Mesodermal cell (in vitro differentiated cells): ENCODE measurements around the gene MAMDC4.
"Not testable (repeated sequence)": the region's sequence is repeated elsewhere in the genome, so short reads cannot be mapped to it uniquely, and the experiment has no call there.

Source experiments
- H3K27ac ChIP-seq: 2 replicates; pipeline ENCODE4 v1.7.0; 2013; ENCODE audit warnings: mild to moderate bottlenecking, low read depth, low read length, moderate library complexity; ENCODE audit not compliant: severe bottlenecking
- H3K36me3 ChIP-seq: 2 replicates; pipeline ENCODE4 v1.7.1; 2013; ENCODE audit warnings: mild to moderate bottlenecking, low read length, moderate library complexity; ENCODE audit not compliant: control insufficient read depth, insufficient read depth
- H3K4me1 ChIP-seq: one replicate; pipeline ENCODE4 v1.7.1; 2013; ENCODE audit warnings: mild to moderate bottlenecking, low read length; ENCODE audit not compliant: insufficient read depth, control insufficient read depth, poor library complexity, severe bottlenecking
- H3K4me3 ChIP-seq: 2 replicates; pipeline ENCODE4 v1.7.0; 2013; ENCODE audit warnings: low read length, control low read depth, mild to moderate bottlenecking; ENCODE audit not compliant: insufficient read depth, poor library complexity, severe bottlenecking; ENCODE audit errors: extremely low read depth
- H3K9me3 ChIP-seq: 2 replicates; pipeline ENCODE4 v1.7.1; 2013; ENCODE audit warnings: mild to moderate bottlenecking, low read length, moderate library complexity; ENCODE audit not compliant: control insufficient read depth
- WGBS, 2 experiments: methylation state at CpG; one replicate each; pipeline ENCODE4 v1.1.5; 2013; ENCODE audit warnings: missing lambda C conversion rate in 2 of 2; ENCODE audit not compliant: insufficient coverage in 2 of 2; 5-methylcytosine and 5-hydroxymethylcytosine counted together

MAMDC4 gene

DNA sequence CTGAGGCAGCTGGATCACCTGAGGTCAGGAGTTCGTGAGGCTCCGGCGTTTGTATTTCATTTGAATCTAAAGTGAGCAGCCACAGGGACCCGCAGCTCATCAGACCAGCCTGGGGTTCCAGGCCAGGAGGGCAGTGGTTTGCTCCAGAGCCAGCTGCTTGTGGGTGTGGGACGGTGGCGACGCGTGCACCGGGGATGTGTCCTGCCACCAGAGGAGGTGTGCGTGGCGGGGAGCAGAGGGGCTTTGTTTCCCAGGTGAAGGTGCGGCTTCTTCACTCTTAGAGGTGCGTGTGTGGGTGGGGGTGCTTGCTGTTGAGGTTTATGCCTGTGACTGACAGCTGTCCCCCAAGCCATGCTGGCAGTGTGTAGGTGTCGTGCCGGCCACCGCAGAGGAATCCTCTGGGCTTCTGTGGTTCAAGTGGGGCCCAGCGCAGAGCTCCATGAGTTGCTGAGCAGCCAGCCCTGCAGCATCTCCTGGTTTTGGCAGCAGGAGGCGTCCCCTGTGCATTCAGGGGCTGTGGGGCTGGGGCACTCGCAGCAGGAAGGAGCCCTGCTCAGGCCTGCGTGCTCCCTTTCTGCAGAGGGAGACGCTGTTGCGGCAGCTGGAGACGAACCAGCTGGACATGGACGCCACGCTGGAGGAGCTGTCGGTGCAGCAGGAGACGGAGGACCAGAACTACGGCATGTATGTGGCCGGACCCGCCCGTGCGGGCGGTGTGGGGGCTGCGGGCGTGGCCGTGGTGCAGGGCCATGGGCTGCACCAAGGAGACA is 16.8 kb upstream of the MAMDC4 start:
- WGBS, 2 experiments, result 97 to 98% methylated on average over 34 to 35 of the region's 36 CpGs
- Histone ChIP-seq H3K27ac (no peak overlapping the region), H3K4me1 (no peaks in the 10 kb centered on the region), H3K9me3 (no peaks in the 10 kb centered on the region), H3K4me3 (no peak overlapping the region), H3K36me3 (peaks cover 57% of the 10 kb centered on the region)

DNA sequence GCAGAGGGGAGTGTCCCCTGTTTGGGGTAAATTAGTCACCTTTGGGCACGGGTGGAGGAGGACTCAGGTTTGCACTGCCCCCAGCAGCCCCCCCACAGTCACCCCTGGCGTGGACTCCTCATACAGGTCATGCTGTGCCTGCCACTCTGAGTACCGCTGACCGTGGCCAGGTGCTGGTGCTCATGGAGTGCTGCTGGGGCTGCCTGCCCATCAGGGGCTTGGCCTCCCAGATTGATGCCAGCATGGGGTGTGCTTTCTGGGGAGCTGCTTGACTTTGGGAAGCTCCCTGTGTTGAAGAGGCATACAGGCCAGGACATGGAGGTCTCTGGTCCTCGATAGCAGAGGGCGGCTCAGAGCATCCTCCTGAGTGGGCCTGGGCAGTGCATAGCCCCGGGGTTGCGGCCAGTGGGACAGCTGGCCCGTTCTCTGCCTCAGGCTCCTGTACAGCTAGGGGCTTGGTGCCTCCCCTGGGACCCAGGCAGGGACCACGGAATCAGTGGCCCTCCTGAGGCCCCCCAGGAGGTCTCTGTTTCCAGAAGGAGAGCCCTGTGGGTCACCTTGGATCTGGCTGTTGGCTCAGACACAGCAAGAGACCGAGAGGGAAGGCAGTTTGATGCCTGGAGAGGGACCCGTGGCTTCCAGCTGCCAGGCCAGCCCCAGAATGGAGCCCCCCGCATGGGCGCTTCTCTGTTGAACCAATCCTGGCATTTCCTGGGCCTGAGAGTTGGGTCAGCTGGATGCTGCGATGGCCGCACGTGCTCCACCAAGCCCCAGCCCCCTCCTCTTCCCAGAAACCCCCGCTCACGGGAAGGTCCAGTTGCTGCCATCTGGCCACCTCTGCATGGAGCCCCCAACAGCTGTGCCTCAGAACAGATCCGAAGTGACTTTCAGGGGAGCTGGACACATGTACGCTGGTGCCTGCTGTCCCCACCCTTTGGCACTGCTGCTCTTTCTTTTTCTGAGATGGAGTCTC is 15.9 kb upstream of the MAMDC4 start:
- Histone ChIP-seq H3K27ac (no peak overlapping the region), H3K9me3 (no peaks in the 10 kb centered on the region), H3K4me1 (peaks cover 5% of the 10 kb centered on the region), H3K4me3 (no peak overlapping the region), H3K36me3 (peaks cover 48% of the 10 kb centered on the region)
- WGBS, 2 experiments, result 90 to 94% methylated on average over 20 to 21 of the region's 21 CpGs

DNA sequence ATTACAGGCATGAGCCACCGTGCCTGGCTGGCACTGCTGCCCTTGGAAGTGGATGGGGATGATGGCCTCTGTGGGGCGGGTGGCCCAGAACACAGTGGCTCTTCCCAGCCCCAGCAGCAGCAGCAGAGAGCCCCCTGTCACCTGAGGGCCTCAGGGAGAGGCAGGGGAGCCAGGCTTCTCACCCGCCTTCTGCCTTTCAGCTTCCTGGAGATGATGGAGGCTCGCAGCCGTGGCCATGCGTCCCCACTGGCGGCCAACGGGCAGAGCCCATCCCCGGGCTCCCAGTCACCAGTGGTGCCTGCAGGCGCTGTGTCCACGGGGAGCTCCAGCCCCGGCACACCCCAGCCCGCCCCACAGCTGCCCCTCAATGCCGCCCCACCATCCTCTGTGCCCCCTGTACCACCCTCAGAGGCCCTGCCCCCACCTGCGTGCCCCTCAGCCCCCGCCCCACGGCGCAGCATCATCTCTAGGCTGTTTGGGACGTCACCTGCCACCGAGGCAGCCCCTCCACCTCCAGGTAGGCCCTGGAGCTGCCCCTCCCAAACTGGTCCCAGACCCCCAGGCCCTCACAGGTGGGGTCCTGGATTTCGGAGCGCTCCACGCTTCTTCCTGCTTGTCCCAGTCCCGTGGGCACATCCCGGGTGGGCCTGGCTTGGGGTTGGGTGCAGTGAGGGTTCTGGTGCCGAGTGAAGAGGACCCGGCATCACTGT is 14.8 kb upstream of the MAMDC4 start:
- WGBS, 2 experiments, result 94 to 98% methylated on average over 10 to 15 of the region's 27 CpGs

DNA sequence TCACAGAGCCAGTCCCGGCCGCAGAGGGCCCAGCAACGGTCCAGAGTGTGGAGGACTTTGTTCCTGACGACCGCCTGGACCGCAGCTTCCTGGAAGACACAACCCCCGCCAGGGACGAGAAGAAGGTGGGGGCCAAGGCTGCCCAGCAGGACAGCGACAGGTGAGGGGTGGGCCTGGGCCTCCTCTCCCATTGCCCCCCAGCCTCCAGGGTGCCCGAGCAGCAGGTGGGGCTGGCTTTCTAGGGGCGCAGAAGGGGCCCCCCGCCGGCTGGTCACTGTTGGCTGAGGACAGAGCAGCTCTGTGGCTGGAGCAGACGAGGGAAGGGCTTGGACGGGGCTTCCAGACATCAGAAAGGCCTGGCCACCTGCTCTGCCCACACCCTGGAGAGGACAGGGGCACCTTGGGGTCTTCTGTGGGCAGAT is 14.3 kb upstream of the MAMDC4 start:
- H3K36me3 ChIP-seq, result peaks cover 32% of the 10 kb centered on the region
- WGBS, 2 experiments, result 95 to 100% methylated on average over 9 to 15 of the region's 15 CpGs
- not testable (repeated sequence) for H3K4me3 ChIP-seq, H3K9me3 ChIP-seq, H3K27ac ChIP-seq
- H3K4me1 ChIP-seq, result peaks cover 14% of the 10 kb centered on the region

More for the DNA sequence above, 14.8 kb upstream of the MAMDC4 start:
- H3K27ac ChIP-seq, result no peak overlapping the region
- H3K4me3 ChIP-seq, result no peak overlapping the region
- peaks cover 14% of the 10 kb centered on the region for H3K4me1 ChIP-seq
- peaks cover 37% of the 10 kb centered on the region for H3K36me3 ChIP-seq
- H3K9me3 ChIP-seq, result no peaks in the 10 kb centered on the region

DNA sequence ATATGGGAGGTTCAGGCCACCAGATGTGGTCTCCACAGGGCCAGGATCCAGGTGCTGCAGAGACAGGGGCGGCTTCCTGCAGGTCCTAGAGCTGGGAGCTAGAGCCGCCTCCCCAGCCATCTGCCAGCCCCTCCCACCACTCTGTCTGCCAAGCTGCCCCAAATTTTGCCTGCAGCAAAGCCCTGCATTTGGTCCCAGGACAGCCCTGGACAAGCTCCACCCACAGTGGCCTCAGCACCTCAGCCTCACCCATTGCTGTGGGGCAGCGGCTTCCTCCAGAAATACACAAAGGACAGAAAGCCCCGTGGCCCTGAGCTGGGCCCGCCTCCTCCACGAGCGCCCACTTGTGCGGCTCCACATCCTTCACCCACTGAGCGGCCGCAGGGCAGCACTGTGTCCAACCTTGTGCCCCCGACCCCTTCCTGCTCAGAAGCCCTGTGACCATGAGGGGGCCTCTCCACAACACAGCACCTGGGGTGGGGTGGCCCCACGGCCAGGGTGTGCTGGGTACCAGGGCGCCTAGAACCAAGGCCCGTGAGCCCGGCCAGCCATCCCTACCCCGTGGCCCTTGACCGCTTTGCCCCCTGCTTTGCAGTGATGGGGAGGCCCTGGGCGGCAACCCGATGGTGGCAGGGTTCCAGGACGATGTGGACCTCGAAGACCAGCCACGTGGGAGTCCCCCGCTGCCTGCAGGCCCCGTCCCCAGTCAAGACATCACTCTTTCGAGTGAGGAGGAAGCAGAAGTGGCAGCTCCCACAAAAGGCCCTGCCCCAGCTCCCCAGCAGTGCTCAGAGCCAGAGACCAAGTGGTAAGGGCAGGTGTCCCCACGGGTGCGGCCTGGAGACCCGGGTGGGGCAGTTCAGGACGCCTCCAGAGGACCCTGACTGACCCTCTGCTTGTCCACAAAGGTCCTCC is 13.6 kb upstream of the MAMDC4 start:
- H3K4me3 ChIP-seq, result no peak overlapping the region
- H3K4me1 ChIP-seq, result peaks cover 19% of the 10 kb centered on the region
- H3K27ac ChIP-seq, result no peak overlapping the region
- H3K9me3 ChIP-seq, result no peaks in the 10 kb centered on the region
- WGBS, 2 experiments, result 92 to 93% methylated on average over 21 to 24 of the region's 29 CpGs
- H3K36me3 ChIP-seq, result peaks cover 30% of the 10 kb centered on the region

DNA sequence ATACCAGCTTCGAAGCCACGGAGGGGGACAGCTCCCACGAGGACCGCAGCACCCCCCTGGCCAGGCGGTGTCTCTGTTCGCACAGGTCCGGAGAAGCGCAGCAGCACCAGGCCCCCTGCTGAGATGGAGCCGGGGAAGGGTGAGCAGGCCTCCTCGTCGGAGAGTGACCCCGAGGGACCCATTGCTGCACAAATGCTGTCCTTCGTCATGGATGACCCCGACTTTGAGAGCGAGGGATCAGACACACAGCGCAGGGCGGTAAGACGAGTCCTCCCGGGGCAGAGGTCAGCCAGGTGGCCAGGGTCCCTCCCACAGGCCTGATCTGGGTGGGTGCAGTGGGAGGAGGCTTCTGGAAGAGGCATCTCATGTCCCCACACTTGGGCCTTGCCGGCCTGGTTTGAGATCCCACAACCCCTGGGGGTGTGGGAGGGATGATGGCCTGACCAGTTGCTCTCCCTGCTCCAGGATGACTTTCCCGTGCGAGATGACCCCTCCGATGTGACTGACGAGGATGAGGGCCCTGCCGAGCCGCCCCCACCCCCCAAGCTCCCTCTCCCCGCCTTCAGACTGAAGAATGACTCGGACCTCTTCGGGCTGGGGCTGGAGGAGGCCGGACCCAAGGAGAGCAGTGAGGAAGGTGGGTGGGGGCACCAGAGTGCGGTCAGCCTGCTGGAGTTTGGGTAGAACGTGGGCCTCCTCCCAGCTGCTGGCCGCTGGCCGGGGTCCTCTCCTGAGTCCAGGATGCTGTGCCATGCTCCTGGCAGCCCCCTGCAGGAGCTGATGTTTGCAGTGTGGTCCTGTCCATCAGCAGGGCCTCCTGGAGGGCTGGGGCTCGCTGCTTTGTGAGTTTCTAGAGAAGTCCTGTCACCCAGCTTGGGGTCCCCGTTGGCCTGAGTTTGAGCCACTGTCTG is 12.7 kb upstream of the MAMDC4 start:
- Histone ChIP-seq H3K9me3 (no peaks in the 10 kb centered on the region), H3K36me3 (peaks cover 25% of the 10 kb centered on the region), H3K4me3 (no peak overlapping the region), H3K4me1 (peaks cover 19% of the 10 kb centered on the region), H3K27ac (peak overlapping the region; percentile 10)
- WGBS, 2 experiments, result 93 to 97% methylated on average over 28 to 33 of the region's 36 CpGs

DNA sequence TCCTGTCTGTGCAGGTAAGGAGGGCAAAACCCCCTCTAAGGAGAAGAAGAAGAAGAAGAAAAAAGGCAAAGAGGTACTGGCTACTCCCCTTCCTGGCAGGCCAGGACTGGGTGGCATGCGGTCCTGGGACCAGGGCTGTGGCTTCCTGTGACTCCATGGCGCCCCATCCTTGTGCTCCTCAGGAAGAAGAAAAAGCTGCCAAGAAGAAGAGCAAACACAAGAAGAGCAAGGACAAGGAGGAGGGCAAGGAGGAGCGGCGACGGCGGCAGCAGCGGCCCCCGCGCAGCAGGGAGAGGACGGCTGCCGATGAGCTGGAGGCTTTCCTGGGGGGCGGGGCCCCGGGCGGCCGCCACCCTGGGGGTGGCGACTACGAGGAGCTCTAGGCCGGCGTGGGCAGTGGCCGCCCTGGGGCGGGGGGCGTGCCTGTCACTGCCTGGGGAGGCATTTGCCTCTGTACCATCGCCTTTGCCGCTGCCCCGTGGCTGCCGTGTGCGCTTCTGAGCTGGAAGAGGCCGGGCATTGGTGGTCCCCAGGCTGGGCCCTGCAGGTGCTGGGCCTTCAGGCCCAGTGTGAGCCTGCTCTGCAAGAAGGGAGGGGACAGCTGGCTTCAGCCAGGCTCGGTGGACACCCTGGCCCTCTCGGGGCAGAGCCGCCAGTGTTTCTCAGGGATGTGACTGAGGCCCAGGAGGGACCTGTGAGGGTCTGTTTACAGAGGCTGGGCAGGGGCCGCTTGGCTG is 11.8 kb upstream of the MAMDC4 start:
- H3K27ac ChIP-seq, result peak overlapping the region; percentile 10
- peaks cover 23% of the 10 kb centered on the region for H3K36me3 ChIP-seq
- 76 to 78% methylated on average over 31 to 32 of the region's 32 CpGs for WGBS, 2 experiments
- peaks cover 2% of the 10 kb centered on the region for H3K9me3 ChIP-seq
- peaks cover 19% of the 10 kb centered on the region for H3K4me1 ChIP-seq
- H3K4me3 ChIP-seq, result no peak overlapping the region

DNA sequence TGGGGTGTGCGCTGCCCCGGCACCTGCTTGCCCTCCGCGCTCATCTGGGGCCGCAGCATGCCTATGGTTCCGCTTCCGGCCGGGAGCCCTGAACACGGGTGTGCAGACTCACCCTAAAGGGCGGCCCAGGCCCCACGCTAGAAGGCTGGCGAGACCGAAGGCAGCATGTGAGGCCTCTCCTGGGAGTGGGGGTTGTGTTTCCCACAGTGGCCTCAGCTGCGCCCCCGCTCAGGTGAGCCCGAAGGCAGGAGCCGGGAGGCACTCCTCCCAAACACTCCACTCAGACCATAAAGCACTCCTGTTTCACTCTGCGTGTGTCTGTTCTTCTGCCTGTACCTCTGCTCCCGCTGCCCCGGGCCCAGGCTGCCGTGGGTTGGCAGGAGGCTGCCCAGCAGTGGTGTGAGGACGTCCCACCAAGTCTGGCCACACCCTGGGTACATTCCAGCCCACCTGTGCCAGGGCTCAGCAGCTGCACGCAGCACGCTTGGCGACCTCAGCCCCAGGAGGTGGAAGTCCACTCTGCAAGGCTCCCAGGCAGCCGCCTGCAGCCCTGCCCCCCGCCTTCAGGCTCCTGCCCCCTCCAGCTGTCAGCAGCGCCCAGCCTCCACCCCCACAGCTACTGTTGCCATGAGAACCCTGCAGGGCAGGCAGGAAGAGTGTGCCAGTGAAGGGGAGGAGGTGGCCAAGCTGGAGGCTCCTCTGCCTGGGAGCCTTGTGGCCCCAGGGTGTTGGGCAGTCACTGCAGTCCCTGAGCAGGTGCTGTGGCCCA is 11.1 kb upstream of the MAMDC4 start:
- Histone ChIP-seq H3K27ac (peak overlapping the region; percentile 24), H3K36me3 (peaks cover 17% of the 10 kb centered on the region), H3K4me1 (peaks cover 19% of the 10 kb centered on the region), H3K9me3 (peaks cover 6% of the 10 kb centered on the region), H3K4me3 (no peak overlapping the region)
- WGBS, 2 experiments, result 81 to 82% methylated on average over 19 to 25 of the region's 28 CpGs
